ENCODE results near the gene OR6B1.

DNA sequence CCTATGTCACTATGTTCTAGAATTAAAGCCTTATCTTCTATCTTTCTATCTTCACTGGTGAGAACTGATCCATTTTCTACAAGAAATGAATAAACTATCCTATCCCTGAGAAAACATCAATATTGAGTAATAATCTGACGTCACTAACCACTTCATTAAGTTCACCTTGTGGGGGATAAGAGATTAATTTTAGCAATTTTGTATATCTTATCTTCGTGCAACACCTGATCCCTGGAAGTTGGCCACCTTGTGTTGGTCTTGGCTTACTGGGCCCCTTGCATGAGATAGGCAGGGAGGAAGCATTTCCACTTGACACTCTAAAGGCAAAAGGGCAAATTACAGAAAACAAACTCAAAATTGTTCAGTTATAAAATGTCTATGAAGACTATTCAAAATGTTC, 20.1 kb upstream of the OR6B1 start:
- TF ChIP-seq, protein P1, sequence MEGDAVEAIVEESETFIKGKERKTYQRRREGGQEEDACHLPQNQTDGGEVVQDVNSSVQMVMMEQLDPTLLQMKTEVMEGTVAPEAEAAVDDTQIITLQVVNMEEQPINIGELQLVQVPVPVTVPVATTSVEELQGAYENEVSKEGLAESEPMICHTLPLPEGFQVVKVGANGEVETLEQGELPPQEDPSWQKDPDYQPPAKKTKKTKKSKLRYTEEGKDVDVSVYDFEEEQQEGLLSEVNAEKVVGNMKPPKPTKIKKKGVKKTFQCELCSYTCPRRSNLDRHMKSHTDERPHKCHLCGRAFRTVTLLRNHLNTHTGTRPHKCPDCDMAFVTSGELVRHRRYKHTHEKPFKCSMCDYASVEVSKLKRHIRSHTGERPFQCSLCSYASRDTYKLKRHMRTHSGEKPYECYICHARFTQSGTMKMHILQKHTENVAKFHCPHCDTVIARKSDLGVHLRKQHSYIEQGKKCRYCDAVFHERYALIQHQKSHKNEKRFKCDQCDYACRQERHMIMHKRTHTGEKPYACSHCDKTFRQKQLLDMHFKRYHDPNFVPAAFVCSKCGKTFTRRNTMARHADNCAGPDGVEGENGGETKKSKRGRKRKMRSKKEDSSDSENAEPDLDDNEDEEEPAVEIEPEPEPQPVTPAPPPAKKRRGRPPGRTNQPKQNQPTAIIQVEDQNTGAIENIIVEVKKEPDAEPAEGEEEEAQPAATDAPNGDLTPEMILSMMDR (IDR thresholded peaks at IDR 0.05) = no peak
- TF ChIP-seq POLR2AphosphoS5 (IDR thresholded peaks at IDR 0.05) = no peak
- no peak for TF ChIP-seq POLR2A (IDR thresholded peaks at IDR 0.05)
